Uterus (tissue), 4 donors: ENCODE results near the gene ALG14. TPM values are rescaled to one million over a fixed set of nuclear protein-coding genes. Genes with fewer than 3 reads are reported as not detected.

ENCODE experiments used
- DNase-seq, 2 donors: peaks; one replicate each; pipeline ENCODE4 v3.0.0-alpha.2; 2019 to 2020
- H3K27ac ChIP-seq, 2 donors: fragments of 200-600 bp; sonication (generic); 1 replicate in 1 of 2; 2 replicates in 1 of 2; pipeline ENCODE4 v1.5.1; 2016 to 2018
- H3K27me3 ChIP-seq, 2 donors: fragments of 200-600 bp; sonication (generic); one replicate each; pipeline ENCODE4 v1.5.1; 2018 to 2019; ENCODE audit warnings: control low read depth in 1 of 2
- H3K36me3 ChIP-seq, 2 donors: fragments of 200-600 bp; sonication (generic); one replicate each; pipeline ENCODE4 v1.5.1; 2019; ENCODE audit warnings: control low read depth in 1 of 2
- H3K4me1 ChIP-seq, 2 donors: fragments of 200-600 bp; sonication (generic); one replicate each; pipeline ENCODE4 v1.5.1; 2018 to 2019; ENCODE audit warnings: control low read depth in 1 of 2
- H3K4me3 ChIP-seq, 2 donors: fragments of 200-600 bp; sonication (generic); 1 replicate in 1 of 2; 2 replicates in 1 of 2; pipeline ENCODE4 v1.5.1; 2018 to 2019; ENCODE audit warnings: mild to moderate bottlenecking in 1 of 2
- H3K9me3 ChIP-seq, 2 donors: fragments of 200-600 bp; sonication (generic); one replicate each; pipeline ENCODE4 v1.5.1; 2019; ENCODE audit warnings: control low read depth in 1 of 2
- CTCF ChIP-seq, 4 experiments: fragments of 200-600 bp in 2 of 4; fragments of 450-650 bp in 2 of 4; sonication (generic) in 2 of 4; IDR thresholded peaks; one replicate each; pipeline ENCODE4 v1.5.1; 2016 to 2019; ENCODE audit warnings: antibody characterized with exemption in 4 of 4, mild to moderate bottlenecking in 2 of 4, moderate library complexity in 1 of 4
- POLR2A ChIP-seq, 2 donors: fragments of 450-650 bp; IDR thresholded peaks; one replicate each; pipeline ENCODE4 v1.6.1; 2016; ENCODE audit warnings: antibody characterized with exemption in 2 of 2, mild to moderate bottlenecking in 1 of 2, moderate library complexity in 1 of 2
- intact Hi-C: fragments of 100-400 bp; cut with DNase I; formaldehyde crosslinking; loops from one replicate; pipeline ENCODE4 v1.15.1; 2023; ENCODE audit warnings: low total_unique reads
- total RNA-seq, 4 donors: library from RNA; depleted of rRNA in 3 of 4; stranded (reverse); fragments of >200 nt in 3 of 4; gene quantifications; one replicate each; pipeline versions ENCODE4 v1.1.0 to v1.2.4, GENCODE V29; 2014 to 2023
- donor health status: DM: yes; HTN: yes; CAD: no.

ALG14 gene
- total RNA-seq, 4 donors from 2014 or later: 0.51 to 6.7 (median 1.6) TPM

GRCh38 chr1:95088303-95088702 lies 15.6 kb upstream of the ALG14 start:
- TF ChIP-seq CTCF (IDR thresholded peaks at IDR 0.05) (no peak), POLR2A (IDR thresholded peaks at IDR 0.05) (no peak)
- H3K27me3 ChIP-seq: no peaks in the 10 kb centered on the region
- no peaks in the 10 kb centered on the region for H3K9me3 ChIP-seq
- H3K4me1 ChIP-seq: no peaks in the 10 kb centered on the region
- intact Hi-C loops: no loop called here
- no peaks in the 10 kb centered on the region for H3K36me3 ChIP-seq
- no peak for DNase-seq
- no peak overlapping the region for H3K4me3 ChIP-seq
- no peak overlapping the region for H3K27ac ChIP-seq

DNA sequence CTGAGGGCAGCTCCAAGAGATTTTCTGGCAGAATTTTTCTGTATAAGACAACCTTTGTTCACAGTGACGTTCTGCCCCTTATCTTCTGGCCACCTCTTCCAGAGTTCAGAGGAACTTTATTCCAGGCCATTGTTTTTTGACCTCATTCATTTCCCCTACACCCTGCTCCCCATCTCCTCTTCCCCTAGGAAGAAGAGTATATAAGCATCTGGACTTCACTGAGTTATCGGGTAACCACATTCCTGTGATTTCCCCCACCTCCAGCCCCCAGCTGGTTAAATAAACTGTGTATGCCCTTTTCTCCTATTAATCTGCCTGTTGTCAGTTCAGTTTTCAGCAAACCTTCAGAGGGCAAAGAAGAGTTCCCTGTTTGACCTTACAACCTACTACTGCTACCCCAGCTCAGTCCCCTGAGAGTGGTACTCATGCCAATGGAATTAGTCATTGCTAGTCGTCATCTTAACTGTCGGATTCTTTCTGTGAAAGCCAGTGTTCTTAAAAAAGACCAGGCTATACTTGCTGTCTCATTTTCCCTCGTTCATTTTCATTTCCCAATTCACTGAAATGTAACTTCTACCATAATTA lies 14.3 kb upstream of the ALG14 start:
- peak in 1 of 2 donors; percentile 36 for DNase-seq
- intact Hi-C loops: no loop called here
- H3K4me1 ChIP-seq: no peaks in the 10 kb centered on the region
- H3K27me3 ChIP-seq: no peaks in the 10 kb centered on the region
- peak overlapping the region; percentile 37 to 47 for H3K27ac ChIP-seq
- H3K9me3 ChIP-seq: no peaks in the 10 kb centered on the region
- H3K36me3 ChIP-seq: no peaks in the 10 kb centered on the region
- TF ChIP-seq POLR2A (IDR thresholded peaks at IDR 0.05) (no peak), CTCF (IDR thresholded peaks at IDR 0.05) (no peak)
- H3K4me3 ChIP-seq: no peak overlapping the region

- intact Hi-C loops: no loop called here
- Histone ChIP-seq H3K4me3 (no peak overlapping the region), H3K27ac (no peak overlapping the region), H3K9me3 (no peaks in the 10 kb centered on the region), H3K27me3 (no peaks in the 10 kb centered on the region), H3K4me1 (no peaks in the 10 kb centered on the region), H3K36me3 (no peaks in the 10 kb centered on the region)
- DNase-seq: no peak
- TF ChIP-seq CTCF (IDR thresholded peaks at IDR 0.05) (no peak), POLR2A (IDR thresholded peaks at IDR 0.05) (no peak)
Measured at GRCh38 chr1:95085376-95085775, 12.6 kb upstream of the ALG14 start.

DNA sequence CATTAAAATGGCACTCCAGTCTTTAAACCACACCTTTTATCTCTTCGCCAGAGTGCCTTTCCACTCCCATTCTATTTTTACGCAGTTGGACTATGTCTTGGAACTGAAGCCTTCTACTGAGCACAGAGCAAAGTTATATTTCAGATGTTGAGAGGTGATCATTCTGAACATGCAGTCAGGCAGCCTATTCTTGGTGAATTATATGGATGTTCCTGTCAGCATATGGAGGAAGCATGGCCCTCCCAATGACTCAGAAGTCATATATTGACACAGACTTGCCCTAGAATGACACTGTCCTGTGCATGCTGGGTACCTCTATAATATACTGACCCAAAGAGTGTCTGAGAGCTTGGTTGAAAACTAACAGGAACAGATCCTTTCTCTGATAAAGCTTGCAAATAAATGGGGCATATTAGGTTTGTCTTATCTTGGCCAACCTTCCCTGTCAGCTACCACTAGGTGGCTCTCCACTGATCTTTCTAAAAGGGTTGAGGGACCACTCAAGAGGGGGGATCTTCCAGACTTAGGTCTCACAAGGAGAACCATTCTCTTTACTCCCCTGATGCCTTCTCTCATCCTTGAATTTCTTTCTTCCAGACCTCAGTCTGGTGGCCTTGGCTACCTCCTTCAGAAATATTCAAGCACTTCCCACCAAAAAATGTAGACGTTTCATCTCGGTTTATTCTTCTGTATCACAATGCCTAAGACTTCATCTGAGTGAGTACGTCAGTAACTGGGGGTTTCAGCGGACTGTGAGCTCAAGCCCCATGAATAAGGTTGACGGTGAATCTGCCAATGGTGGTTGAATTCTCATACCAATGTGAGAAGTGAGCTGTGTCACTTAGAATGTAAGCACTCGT lies 11.8 kb upstream of the ALG14 start:
- Histone ChIP-seq H3K4me1 (no peaks in the 10 kb centered on the region), H3K27ac (no peak overlapping the region), H3K36me3 (no peaks in the 10 kb centered on the region), H3K4me3 (no peak overlapping the region), H3K9me3 (no peaks in the 10 kb centered on the region), H3K27me3 (no peaks in the 10 kb centered on the region)
- intact Hi-C loops: no loop called here
- DNase-seq: peak in 1 of 2 donors; percentile 23
- TF ChIP-seq CTCF (IDR thresholded peaks at IDR 0.05) (peak; percentile 20 to 57 (median 37)), POLR2A (IDR thresholded peaks at IDR 0.05) (no peak)

GRCh38 chr1:95080879-95081278 lies 8.1 kb upstream of the ALG14 start:
- no peaks in the 10 kb centered on the region for H3K36me3 ChIP-seq
- H3K4me3 ChIP-seq: no peak overlapping the region
- no peak for DNase-seq
- H3K4me1 ChIP-seq: no peaks in the 10 kb centered on the region
- H3K27me3 ChIP-seq: no peaks in the 10 kb centered on the region
- H3K9me3 ChIP-seq: no peaks in the 10 kb centered on the region
- H3K27ac ChIP-seq: no peak overlapping the region
- intact Hi-C loops: no loop called here
- TF ChIP-seq POLR2A (IDR thresholded peaks at IDR 0.05): no peak
- TF ChIP-seq CTCF (IDR thresholded peaks at IDR 0.05): no peak
